NCI-H128 (cell line): Measurements from ENCODE around the gene NSUN6.
"Not testable (repeated sequence)": the region's sequence is repeated elsewhere in the genome, so short reads cannot be mapped to it uniquely, and the experiment has no call there.

ENCODE experiments used
- DNase-seq: peaks from one replicate; lab custom pipeline; 2025; ENCODE audit not compliant: unreplicated experiment; lab: John Stamatoyannopoulos, UW

Gene NSUN6

GRCh38 chr10:18659819-18660535, 8.6 kb upstream of the NSUN6 start:
- no peak for DNase-seq

- DNase-seq: peak; percentile 75
Observed at GRCh38 chr10:18659125-18659818, 7.9 kb upstream of the NSUN6 start, which contains the start of gene ARL5B. Gene ARL5B (plus strand): TSS chr10:18659431. CDS start chr10:18659638, 207 bp downstream.

GRCh38 chr10:18658271-18659124, 7.1 kb upstream of the NSUN6 start:
- no peak for DNase-seq

GRCh38 chr10:18656724-18657123, 5.3 kb upstream of the NSUN6 start:
- no peak for DNase-seq

GRCh38 chr10:18653112-18653511, 1.7 kb upstream of the NSUN6 start:
- DNase-seq: no peak

- no peak for DNase-seq
Observed at GRCh38 chr10:18650404-18650997, 886 bp downstream of the NSUN6 start.

- no peak for DNase-seq
Observed at GRCh38 chr10:18649364-18649959, 1.9 kb downstream of the NSUN6 start.

- no peak for DNase-seq
Observed at GRCh38 chr10:18647945-18648344, 3.4 kb downstream of the NSUN6 start.

GRCh38 chr10:18647151-18647550, 4.2 kb downstream of the NSUN6 start:
- no peak for DNase-seq

- DNase-seq: not testable (repeated sequence)
Observed at GRCh38 chr10:18639719-18640118, 11.7 kb downstream of the NSUN6 start.

- not testable (repeated sequence) for DNase-seq
Observed at GRCh38 chr10:18637400-18637799, 14.0 kb downstream of the NSUN6 start.

GRCh38 chr10:18635995-18636394, 15.4 kb downstream of the NSUN6 start:
- no peak for DNase-seq

GRCh38 chr10:18632500-18632899, 18.9 kb downstream of the NSUN6 start:
- not testable (repeated sequence) for DNase-seq

- DNase-seq: peak; percentile 31
Observed at GRCh38 chr10:18627452-18628018, 23.9 kb downstream of the NSUN6 start.

- DNase-seq: no peak
Observed at GRCh38 chr10:18625886-18626285, 25.5 kb downstream of the NSUN6 start.

- not testable (repeated sequence) for DNase-seq
Observed at GRCh38 chr10:18623671-18624070, 27.7 kb downstream of the NSUN6 start.

GRCh38 chr10:18620856-18621255, 30.5 kb downstream of the NSUN6 start:
- no peak for DNase-seq

- DNase-seq: peak; percentile 41
Observed at GRCh38 chr10:18619016-18619415, 32.4 kb downstream of the NSUN6 start.

- no peak for DNase-seq
Observed at GRCh38 chr10:18616337-18616736, 35.0 kb downstream of the NSUN6 start.

- DNase-seq: no peak
Observed at GRCh38 chr10:18615618-18616017, 35.8 kb downstream of the NSUN6 start.
